ENCODE data around the gene RABGAP1L. TPM values are rescaled to one million over a fixed set of nuclear protein-coding genes. Genes with fewer than 3 reads are reported as not detected.

Gene RABGAP1L
- total and polyA plus RNA-seq, 2 donors (not counting 3 experiments of a cell fraction or from before 2014, with no cell fraction given) = 6.4 to 22.2 TPM

- dilution Hi-C loops (cut with MboI; ENCODE audit: extremely low pct_ligation_motif_present, low sequenced_read_pairs) = no loop called here
- ChIA-PET CTCF (interaction anchor here (0.8 to 1.6 kb wide), 2 partner anchors 19 to 29 kb away, joined by 3 read pairs; no protein-coding TSS in a partner anchor), POLR2A (no interaction called here)
- Histone ChIP-seq H4K20me1 (replicated peaks; ENCODE audit: control insufficient read depth, extremely low read depth, insufficient read depth, low read length) (no peaks in the 10 kb centered on the region), H3K4me3 (replicated peaks in 1 of 3; ENCODE audit: insufficient read depth in 1 of 3, low read depth in 1 of 3, low read length in 3 of 3) (no peak overlapping the region), H3K36me3 (ENCODE audit: control insufficient read depth in 2 of 2, extremely low read depth in 1 of 2, insufficient read depth in 2 of 2, low read length in 2 of 2) (no peaks in the 10 kb centered on the region), H3K27ac (ENCODE audit: insufficient read depth, low read depth, low read length) (no peak overlapping the region), H3K9me3 (replicated peaks; ENCODE audit: control insufficient read depth, insufficient read depth, low read length) (no peaks in the 10 kb centered on the region), H3K4me2 (ENCODE audit: insufficient read depth, low read length) (no peak overlapping the region), H3K27me3 (ENCODE audit: control insufficient read depth in 2 of 2, insufficient read depth in 2 of 2, low read length in 2 of 2) (no peaks in the 10 kb centered on the region), H3K4me1 (ENCODE audit: control insufficient read depth, extremely low read depth, insufficient read depth, low read length) (no peaks in the 10 kb centered on the region), H3K79me2 (ENCODE audit: control insufficient read depth, insufficient read depth, low read length) (no peaks in the 10 kb centered on the region), H3K9me1 (replicated peaks; ENCODE audit: control insufficient read depth, extremely low read depth, insufficient read depth, low read length) (no peaks in the 10 kb centered on the region), H2AFZ (ENCODE audit: low read depth, low read length) (no peak overlapping the region), H3K9ac (replicated peaks; ENCODE audit: extremely low read depth, insufficient read depth, low read length) (no peak overlapping the region)
- intact Hi-C loops (cut with micrococcal nuclease) = no loop called here
- BruUV-seq (replicated peaks) = no TSS peak
- FAIRE-seq (no peak), DNase-seq (ENCODE audit: low read depth, low spot score) (no peak)
- TF ChIP-seq MAX (IDR thresholded peaks at IDR 0.05; ENCODE audit: insufficient read depth, insufficient read length) (no peak), CTCF (IDR thresholded peaks at IDR 0.05; ENCODE audit: extremely low read depth in 1 of 2, insufficient read depth in 1 of 2, low read depth in 1 of 2, low read length in 2 of 2) (no peak), MYC (IDR thresholded peaks at IDR 0.05; ENCODE audit: low read depth, low read length) (no peak), GATA2 (IDR thresholded peaks at IDR 0.05; ENCODE audit: insufficient read depth, insufficient read length, low read depth, low read length) (no peak), JUN (IDR thresholded peaks at IDR 0.05; ENCODE audit: borderline replicate concordance, insufficient read depth, insufficient read length, low read depth) (no peak), POLR2A (IDR thresholded peaks at IDR 0.05; ENCODE audit: low read depth, low read length) (no peak), FOS (IDR thresholded peaks at IDR 0.05; ENCODE audit: borderline replicate concordance, insufficient read depth, low read length) (no peak), POLR2AphosphoS5 (IDR thresholded peaks at IDR 0.05; ENCODE audit: insufficient read depth, low read depth, low read length) (no peak), EZH2 (IDR thresholded peaks at IDR 0.05; ENCODE audit: borderline replicate concordance, low read depth, low read length, severe bottlenecking) (no peak)
These were observed 754.0 kb downstream of the RABGAP1L start for GRCh38 chr1:174913225-174913903.

Measured in endothelial cell of umbilical vein (primary cell).